HG02884 (cell line): ENCODE measurements around the gene SNW1.
"Not testable (repeated sequence)": the region's sequence is repeated elsewhere in the genome, so short reads cannot be mapped to it uniquely, and the experiment has no call there.

Source experiments
- ATAC-seq: cut with Tn5 transposase; IDR thresholded peaks from one replicate; pipeline ENCODE4 v1.9.1; 2021; ENCODE audit warnings: mild to moderate bottlenecking, moderate library complexity; ENCODE audit not compliant: unreplicated experiment

SNW1 gene

GRCh38 chr14:77760381-77761204 lies at the start of gene SNW1:
Gene SNW1, minus strand, starts transcription at chr14:77761156. Its CDS starts 29 bp downstream, at chr14:77761127.
- peak; percentile 88 for ATAC-seq

GRCh38 chr14:77809011-77809410 lies 48.1 kb upstream of the SNW1 start:
- no peak for ATAC-seq

- ATAC-seq: no peak
Measured at GRCh38 chr14:77808250-77808649, 47.3 kb upstream of the SNW1 start.

- no peak for ATAC-seq
Measured at GRCh38 chr14:77805706-77806105, 44.8 kb upstream of the SNW1 start.

GRCh38 chr14:77804592-77804991 lies 43.6 kb upstream of the SNW1 start:
- no peak for ATAC-seq

- ATAC-seq: no peak
Measured at GRCh38 chr14:77800814-77801213, 39.9 kb upstream of the SNW1 start.

- ATAC-seq: peak; percentile 94
Measured at GRCh38 chr14:77799863-77800730, 39.1 kb upstream of the SNW1 start, which contains the start of gene ADCK1. Gene ADCK1, plus strand, starts transcription at chr14:77800109. Its CDS starts 18,870 bp downstream, at chr14:77818979.

- ATAC-seq: not testable (repeated sequence)
Measured at GRCh38 chr14:77799456-77799855, 38.5 kb upstream of the SNW1 start.

- ATAC-seq: no peak
Measured at GRCh38 chr14:77794357-77794756, 33.4 kb upstream of the SNW1 start.

GRCh38 chr14:77793255-77793654 lies 32.3 kb upstream of the SNW1 start:
- not testable (repeated sequence) for ATAC-seq

- ATAC-seq: no peak
Measured at GRCh38 chr14:77791225-77791600, 30.3 kb upstream of the SNW1 start.

- ATAC-seq: no peak
Measured at GRCh38 chr14:77790566-77791224, 29.7 kb upstream of the SNW1 start.

- no peak for ATAC-seq
Measured at GRCh38 chr14:77786148-77786547, 25.2 kb upstream of the SNW1 start.

- no peak for ATAC-seq
Measured at GRCh38 chr14:77782202-77782601, 21.2 kb upstream of the SNW1 start.

- not testable (repeated sequence) for ATAC-seq
Measured at GRCh38 chr14:77773966-77774365, 13.0 kb upstream of the SNW1 start.

- ATAC-seq: not testable (repeated sequence)
Measured at GRCh38 chr14:77768442-77769069, 7.6 kb upstream of the SNW1 start.

- no peak for ATAC-seq
Measured at GRCh38 chr14:77763978-77764377, 3.0 kb upstream of the SNW1 start.

- ATAC-seq: no peak
Measured at GRCh38 chr14:77763316-77763715, 2.4 kb upstream of the SNW1 start.

GRCh38 chr14:77761205-77761931 lies 412 bp upstream of the SNW1 start:
- ATAC-seq: peak; percentile 16
